GM19372 (cell line): Measurements from ENCODE around the gene ADK.
"Not testable (repeated sequence)": the region's sequence is repeated elsewhere in the genome, so short reads cannot be mapped to it uniquely, and the experiment has no call there.

Experiments
- ATAC-seq: cut with Tn5 transposase; IDR thresholded peaks from one replicate; pipeline ENCODE4 v1.9.1; 2021; ENCODE audit warnings: mild to moderate bottlenecking, low read depth, moderate library complexity; ENCODE audit not compliant: unreplicated experiment

ADK gene

DNA sequence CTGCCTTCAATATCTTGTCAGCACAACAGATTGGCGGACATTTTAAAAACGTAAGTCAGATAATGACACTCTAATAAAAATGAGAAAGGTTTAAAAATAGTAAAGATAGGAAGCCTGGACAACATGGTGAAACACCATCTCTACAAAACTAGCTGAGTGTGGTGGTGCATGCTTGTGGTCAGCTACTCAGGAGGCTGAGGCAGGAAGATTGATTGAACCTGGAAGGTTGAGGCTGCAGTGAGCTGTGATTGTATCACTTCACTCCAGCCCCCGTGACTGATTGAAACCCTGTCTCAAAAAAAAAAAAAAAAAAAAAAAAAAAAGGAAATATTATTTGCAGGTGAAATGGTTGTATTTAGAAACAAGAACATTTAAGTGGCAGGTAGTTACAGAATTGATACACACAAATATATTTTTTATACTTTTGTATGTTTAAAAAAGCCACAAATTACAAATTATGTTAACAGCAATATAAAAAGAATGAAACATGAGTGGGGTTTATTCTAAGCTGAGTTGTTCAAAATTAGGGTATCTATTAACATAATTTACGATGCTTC is 141.9 kb downstream of the ADK start:
- no peak for ATAC-seq

DNA sequence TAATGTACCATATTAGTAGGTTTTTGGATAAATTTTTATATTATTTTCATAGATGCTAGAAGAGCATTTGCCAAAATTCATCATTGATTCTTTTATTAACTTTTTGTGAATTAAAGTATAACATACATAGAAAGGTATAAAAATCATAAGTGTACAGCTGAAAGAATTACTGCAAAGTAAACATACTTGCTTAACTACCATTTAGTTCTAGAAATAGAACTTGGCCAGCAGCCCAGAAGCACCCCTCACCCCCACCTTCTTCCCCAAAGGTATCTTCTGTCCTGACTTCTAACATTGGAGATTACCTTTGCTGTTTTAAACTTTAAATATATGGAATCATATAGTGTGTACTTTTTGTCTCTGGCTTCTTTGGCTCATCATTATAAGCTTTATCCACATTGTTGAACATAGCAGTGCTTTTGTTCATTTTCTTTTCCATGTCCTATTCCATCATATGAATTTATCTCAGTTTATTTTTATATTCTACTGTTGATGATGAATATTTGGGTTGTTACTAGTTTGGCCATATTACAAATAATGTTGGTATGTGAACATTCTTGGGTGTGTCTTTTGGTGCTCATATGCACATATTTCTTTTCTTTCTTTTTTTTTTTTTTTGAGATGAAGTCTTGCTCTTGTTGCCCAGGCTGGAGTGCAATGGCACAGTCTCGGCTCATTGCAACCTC is 142.8 kb downstream of the ADK start:
- no peak for ATAC-seq

DNA sequence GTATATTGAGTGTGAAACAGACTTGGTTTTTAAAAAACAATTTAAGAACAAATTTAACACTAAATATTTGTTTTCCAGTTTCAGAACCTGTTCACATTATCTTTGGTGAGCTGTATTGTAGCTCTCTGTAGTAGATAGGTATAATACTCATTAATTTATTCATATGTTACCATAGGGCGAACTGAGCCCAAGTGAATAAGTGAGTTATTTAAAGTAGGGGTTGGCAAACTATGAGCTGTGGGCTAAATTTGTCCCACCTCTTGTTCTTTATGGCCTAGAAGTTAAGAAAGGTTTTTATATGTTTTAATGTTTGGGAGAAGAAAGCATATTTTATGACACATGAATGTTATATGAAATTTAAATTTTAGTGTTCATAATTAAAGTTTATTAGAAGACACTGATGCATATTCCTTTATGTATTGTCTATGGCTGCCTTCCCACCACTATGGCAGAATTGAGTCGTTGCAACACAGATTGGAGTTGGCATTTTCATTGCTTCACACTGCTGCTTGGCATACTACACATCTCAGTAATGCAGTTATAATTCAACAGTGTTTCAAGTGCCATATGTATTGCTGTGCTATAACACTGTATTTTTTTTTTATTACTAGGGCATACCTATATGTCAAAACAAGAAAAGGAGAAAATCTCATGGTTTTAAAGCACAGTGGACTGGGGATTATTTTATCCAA is 146.5 kb downstream of the ADK start:
- ATAC-seq, result no peak

DNA sequence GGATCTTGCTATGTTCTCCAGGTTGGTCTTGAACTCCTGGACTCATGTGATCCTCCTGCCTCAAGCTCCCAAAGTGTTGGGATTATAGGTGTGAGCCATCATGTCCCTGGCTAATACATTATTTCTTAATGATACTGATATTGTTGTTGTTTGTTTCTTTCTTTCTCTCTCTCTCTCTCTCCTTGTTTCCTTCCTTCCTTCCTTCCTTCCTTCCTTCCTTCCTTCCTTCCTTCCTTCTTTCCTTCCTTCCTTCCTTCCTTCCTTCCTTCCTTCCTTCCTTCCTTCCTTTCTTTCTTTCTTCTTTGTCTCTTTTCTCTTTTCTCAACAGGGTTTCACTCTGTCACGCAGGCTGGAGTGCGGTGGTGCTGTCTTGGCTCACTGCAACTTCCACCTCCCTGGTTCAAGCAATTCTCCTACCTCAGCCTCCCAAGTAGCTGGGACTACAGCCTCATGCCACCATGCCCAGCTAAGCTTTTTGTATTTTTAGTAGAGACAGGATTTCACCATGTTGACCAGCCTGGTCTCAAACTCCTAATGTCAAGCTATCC is 149.1 kb downstream of the ADK start:
- ATAC-seq, result not testable (repeated sequence)

GRCh38 chr10:74300666-74301065 is 149.6 kb downstream of the ADK start:
- no peak for ATAC-seq

- ATAC-seq, result no peak
Observed at GRCh38 chr10:74305730-74306129, 154.7 kb downstream of the ADK start.

DNA sequence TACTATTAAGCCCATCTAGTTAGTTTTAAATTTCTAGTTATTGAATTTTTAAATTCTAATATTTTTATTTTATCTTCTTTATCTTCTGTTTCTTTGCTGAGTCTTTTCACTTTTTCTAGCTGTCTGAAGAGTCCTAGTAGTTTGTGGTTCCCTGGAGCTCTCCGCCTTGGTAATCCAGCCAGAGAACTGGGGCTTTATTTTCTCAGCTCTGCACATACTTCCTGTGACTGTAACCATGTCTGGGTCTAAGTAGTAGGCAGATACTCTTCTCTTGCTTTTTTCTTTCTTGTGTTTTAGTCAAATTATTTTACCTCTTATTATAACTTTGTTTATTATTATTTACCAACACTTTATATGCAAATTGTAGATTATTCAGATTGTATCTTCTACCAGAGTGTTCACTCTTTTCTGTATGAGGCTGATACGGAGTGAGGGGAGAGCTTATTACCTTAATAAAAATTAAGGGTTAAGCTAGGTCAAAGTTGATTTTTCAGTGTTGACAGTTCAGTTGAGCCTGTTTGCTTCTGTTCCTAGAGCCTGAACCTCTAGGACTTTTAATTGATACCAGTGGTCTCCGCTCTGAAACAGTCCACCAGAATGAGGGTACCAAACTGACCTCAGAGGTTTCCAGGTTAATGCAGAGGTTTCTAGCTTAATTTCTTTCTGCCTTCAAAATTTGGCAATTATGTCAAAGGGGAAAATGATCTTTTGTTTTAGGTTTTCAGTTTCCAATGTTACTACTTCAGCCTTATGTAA is 155.4 kb downstream of the ADK start:
- no peak for ATAC-seq

- no peak for ATAC-seq
Observed at GRCh38 chr10:74307061-74307651, 156.1 kb downstream of the ADK start.

DNA sequence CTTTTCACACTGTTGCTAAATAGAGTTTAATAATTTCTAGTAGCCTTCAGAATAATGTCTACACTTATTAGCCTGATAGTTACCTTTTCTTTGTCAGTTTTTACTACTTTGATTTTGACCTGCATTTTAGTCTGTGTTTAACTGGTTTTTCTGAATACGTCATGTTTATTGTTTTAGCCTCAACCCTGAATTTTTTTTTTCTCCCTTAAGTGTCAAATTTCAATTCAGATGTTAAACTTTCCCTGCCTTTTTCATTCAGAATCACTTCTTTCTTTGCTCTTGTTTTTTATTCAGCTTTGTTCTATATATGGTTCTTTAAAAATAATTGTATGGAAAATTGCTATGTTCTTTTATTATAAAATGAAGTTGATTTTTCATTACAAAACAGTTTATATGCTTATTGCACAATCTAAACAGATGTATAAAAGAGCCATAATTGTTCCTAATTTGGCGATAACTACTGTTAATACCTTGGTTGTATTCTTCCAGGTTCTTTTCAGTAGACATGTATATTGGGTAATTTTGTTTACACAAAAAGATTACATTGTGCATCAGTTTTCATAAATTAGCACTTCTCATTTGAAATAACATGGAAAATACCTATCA is 159.7 kb downstream of the ADK start:
- ATAC-seq, result no peak

DNA sequence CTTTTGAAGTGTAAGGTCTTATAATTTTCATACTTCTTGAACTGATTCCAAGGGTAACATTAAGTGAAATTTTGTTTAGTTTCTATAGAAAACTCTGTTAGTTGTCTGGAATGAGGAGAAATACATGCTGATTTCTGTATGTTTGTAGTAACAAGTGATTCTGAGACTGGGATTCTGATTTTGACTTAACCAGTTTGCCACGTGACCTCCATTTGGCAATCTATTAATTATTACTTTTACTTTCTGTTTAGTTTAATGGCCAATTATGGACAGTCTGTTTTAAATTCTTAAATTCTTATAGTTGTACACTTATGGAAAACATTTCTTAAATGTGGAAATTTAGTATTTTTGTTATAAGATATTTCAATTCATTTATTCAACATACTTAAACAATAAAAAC is 163.1 kb downstream of the ADK start:
- ATAC-seq, result no peak

GRCh38 chr10:74320026-74320425 is 169.0 kb downstream of the ADK start:
- no peak for ATAC-seq

DNA sequence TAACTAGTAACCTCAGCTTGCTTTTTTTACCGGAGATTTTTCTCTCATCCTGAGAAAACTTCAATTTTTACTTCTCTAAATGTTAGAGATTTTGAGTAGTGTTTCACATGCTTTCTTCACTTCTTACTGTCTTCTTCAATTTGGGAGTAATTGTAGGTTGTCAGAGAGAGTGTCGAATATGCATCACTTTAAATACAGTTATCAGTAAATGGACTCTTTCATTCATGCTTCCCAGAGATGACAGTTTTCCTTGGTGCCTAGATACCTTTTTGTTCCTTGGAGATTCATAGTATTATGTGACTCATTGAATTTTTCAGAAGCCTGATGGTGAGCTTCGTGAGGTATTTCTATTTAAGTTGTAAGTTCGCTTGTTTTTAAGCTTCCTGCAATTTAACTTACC is 169.7 kb downstream of the ADK start:
- ATAC-seq, result no peak

DNA sequence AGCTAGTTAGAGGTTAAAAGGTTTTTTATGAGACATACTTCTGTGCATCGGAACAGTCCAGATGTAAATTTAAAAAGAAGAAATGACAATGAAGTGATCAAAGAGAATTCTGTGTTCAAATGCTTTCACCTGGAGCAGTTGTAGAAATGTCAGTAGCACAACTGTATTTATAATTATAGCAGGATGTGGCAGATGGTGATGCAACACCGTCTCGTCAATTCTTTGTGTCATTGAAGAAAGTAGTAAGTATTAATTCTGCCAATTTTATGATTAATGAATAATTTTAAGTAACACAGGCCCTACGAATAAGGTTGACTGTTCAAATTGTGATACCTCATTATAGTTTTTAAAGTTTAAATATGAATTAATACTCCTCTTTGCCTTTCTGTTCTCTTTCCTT is 171.1 kb downstream of the ADK start:
- ATAC-seq, result no peak

DNA sequence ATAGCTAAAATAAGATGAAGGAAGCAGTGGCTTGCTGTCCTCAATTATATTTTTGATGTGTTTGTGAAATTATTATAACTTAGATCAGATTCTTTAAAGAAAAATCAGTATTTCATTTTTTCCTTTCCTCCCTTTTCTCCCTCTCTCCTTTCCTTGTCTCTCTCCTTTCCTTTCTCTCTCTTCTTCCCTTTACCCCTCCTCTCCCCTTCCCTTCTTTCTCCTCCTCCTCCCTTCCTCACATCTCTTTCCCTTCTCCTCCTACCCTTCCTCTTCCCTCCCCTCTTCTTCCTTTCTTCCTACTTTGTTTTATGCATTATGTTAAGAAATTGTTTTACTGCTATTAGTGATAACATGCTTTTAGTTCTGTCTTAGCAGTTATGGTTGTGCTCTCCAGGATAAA is 171.5 kb downstream of the ADK start:
- no peak for ATAC-seq

DNA sequence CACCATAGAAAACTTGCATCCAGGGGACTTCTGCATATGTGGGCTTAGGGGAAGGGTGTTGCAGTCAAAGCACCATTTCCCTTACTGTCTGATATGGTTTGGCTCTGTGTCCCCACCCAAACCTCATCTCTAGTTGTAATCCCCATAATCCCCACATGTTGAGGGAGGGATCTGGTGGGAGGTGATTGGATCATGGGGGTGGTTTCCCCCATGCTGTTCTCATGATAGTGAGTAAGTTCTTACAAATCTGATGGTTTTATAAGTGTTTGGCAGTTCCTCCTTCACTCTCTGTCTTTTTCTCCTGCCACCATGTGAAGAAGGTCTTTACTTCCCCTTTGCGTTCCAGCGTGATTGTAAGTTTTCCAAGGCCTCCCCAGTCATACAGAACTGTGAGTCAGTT is 177.4 kb downstream of the ADK start:
- ATAC-seq, result no peak

- ATAC-seq, result no peak
Observed at GRCh38 chr10:74329873-74330272, 178.9 kb downstream of the ADK start.

DNA sequence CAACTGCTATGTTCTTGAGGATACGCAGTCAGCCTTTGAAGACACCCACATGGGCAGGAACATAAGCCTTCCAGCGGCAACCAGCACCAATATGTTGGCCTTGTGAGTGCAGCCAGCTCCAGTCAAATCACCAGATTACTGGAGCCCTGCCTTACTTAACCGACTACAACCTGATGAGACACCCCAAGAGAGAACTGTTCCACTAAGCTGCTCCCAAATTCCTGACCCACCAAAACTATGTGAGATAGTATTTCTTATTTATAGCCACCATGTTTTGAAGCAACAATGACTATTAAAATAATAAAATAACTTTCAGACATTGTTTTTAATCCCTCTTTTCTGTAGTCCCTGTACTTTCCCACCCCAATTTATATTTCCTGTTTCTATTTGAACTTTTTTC is 179.6 kb downstream of the ADK start:
- ATAC-seq, result no peak

GRCh38 chr10:74332398-74332797 is 181.4 kb downstream of the ADK start:
- ATAC-seq, result no peak

DNA sequence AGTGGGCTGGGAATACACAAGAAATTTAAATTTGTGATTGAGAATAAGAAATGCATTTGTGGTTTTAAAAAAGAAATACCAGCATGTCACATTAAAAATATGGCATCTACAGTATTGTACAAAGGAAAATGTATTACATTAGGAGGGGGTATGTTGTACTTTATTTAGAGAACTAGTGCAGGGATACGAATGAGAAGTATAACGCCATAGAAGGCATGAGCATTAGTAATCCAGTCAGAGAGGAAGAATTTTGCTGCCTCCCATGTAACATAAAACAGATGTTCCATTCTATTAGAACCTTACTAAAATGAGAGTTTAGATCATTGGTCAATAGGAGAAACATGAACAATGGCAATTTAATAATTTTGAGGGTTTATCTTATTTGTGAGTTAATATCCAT is 182.2 kb downstream of the ADK start:
- no peak for ATAC-seq

GRCh38 chr10:74334221-74334620 is 183.2 kb downstream of the ADK start:
- ATAC-seq, result no peak
